Smooth muscle cell of the pulmonary artery (primary cell): ENCODE results near the gene FN3K. TPM values are rescaled to one million over a fixed set of nuclear protein-coding genes. Genes with fewer than 3 reads are reported as not detected.

ENCODE experiments used
- total RNA-seq: library from RNA; depleted of rRNA; stranded (reverse); fragments of >200 nt; gene quantifications from 2 replicates; pipeline ENCODE4 v1.2.3, GENCODE V29; 2014

Gene FN3K
- 7.6 and 14.3 TPM in 2 replicates for total RNA-seq

DNA sequence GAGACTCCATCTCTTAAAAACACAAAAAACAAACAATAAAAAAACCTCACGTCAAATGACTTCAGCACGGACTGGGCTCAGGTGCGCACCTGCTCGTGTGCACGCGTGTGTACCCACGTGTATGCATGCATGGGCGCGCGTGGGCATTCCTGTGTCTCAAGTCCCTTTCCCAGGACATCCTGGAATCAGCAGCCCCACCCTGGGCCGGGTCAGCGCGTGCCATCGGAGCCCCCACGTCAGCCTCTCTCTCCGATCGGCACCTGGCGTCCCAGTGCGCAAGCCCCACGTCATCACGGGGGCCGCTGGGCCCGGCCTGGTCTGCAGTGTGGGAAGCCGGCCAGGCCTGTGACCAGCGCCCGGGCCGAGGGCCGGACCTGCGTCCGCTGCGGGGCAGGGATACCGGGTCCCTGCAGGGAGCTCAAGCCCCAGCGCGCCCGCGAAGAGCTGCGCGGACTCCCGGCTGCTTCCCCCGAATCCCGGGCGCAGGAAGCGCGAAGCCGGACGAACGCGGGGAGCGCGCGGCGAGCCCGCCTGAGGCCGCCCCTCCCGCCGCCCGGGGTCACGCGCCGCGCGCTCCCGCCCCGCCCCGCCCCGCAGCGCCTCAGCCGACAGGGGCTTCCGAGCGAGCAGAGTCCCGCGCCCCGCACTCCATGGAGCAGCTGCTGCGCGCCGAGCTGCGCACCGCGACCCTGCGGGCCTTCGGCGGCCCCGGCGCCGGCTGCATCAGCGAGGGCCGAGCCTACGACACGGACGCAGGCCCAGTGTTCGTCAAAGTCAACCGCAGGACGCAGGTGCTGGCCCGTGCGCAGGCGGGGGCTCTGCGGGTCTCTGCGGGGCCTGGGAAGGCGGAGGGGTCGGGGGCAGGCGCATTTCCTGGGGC lies at the start of gene FN3K:
TSS of gene FN3K (plus strand) at position 629 of the 880 bp plus-strand sequence. CDS start at position 651, 22 bp downstream.

DNA sequence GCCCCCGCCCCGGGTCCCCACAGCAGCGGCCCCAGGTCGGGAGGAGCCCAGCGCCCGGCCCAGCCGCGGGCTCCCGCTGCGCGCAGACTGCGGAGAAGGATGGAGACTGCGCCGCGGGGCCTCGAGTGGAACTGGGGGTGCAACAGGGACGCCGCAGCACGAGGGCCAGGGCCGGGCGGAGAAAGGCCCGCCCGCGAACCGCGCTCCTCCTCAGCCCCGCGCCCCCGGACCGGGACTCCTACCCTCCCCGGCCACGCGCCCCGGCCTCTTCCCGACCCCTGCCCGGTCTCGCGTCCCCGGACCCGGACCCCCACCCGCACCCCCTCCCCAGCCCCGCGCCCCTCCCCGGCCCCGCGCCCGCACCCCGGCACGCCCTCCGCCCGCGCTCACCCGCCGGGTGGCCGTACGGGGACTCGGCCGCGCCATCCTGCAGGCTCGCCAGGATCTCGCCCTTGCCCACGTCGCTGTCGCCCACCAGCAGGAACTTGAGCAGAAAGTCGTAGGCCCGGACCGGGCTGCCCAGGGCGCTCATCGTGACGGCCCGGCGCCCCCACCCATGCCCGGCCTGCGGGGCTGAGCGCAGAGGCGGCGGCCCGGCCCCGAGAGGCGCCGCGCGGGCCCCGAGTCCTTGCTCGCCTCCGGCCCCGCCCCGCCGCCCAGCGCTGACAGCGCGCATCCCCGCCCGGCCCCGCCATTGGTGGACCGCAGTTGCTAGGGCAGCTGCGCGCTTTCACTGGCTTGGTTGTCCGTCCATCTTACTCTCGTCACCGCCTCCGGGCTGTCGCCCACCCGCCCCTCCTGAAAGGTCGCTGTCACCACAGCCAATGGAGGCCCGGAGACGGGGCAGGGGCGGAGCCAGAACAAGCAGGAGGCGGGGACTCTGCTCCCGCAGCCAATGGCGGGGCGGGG lies 37.1 kb upstream of the FN3K start, which contains the start of gene RAB40B:
TSS of gene RAB40B (minus strand) at position 634 of the 909 bp plus-strand sequence. CDS start at position 532, 102 bp downstream.

GRCh38 chr17:82716203-82717010 lies 19.0 kb upstream of the FN3K start, which contains the start of gene FN3KRP:
TSS of gene FN3KRP (plus strand) at chr17:82716706. CDS start at chr17:82716756, 50 bp downstream.

DNA sequence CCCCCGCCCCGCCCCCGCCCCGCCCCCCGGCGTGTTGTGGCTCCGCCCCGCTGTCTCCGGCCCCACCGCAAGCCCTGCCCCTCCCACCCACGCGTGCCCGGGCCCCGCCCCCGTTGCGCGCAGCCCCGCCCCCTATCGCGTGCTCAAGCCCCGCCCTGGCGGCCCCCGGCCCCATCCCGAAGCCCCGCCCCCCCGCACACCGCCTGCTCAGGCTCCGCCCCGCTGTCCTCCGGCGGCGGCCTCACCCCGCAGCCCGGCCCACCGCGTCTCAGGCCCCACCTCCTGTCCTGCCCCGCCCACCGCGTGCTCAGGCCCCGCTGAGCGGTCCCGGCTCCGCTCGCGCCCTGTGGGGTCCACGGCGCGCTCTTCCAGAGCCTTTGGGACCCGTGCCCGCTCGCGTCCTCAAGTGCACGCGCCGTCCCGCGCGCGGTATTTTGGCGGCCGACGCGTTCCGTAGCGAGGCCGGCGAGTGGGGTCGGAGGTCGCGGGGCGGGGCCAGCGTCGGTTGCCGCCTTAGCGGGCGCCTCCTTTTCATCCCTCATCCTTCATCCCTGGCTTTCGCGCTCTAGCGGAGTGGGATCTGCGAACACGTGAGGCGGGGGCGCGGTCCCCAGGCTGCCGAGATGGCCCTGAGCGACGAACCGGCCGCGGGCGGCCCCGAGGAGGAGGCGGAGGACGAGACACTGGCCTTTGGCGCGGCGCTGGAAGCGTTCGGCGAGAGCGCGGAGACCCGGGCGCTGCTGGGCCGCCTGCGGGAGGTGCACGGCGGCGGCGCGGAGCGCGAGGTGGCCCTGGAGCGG lies 16.4 kb downstream of the FN3K start, which contains the start of gene TBCD:
TSS of gene TBCD (plus strand) at position 495 of the 800 bp plus-strand sequence. CDS start at position 624, 129 bp downstream.

Other genes starting within 250 kb of the FN3K start
- 27.5 and 40.9 TPM in 2 replicates for gene FOXK2, start 215.9 kb upstream of the FN3K start, total RNA-seq
- gene WDR45B, start 87.2 kb upstream of the FN3K start, total RNA-seq = 72.4 and 76.8 TPM in 2 replicates
- gene RAB40B, start 36.9 kb upstream of the FN3K start, total RNA-seq = 9.3 and 9.5 TPM in 2 replicates
- gene FN3KRP, start 18.9 kb upstream of the FN3K start, total RNA-seq = 15.1 and 16.5 TPM in 2 replicates
- 42.7 and 51.1 TPM in 2 replicates for gene TBCD, start 16.4 kb downstream of the FN3K start, total RNA-seq
- gene ZNF750, start 104.4 kb downstream of the FN3K start, total RNA-seq = not detected in 2 replicates